Measurements from ENCODE around the gene LBR.

LBR gene

DNA sequence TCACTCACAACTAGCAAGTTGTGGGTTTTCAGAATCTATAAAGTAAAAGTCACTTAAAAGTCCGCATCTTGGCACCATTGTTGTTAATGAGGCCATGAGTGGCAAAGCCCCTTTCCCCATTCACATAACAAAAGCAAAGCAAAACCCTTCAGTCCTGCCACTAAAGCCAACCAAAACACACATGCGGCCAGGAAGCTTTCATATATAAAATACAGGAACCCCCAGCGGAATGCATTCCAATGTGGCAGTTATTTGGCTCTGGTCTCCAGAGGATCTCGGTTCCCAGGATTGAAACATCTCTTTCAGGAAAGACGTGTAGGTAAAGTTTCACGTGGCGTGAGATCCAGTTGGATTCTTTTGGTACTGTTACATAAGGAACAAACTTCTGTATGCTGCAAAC lies 2.5 kb upstream of the LBR start:
- H3F3A ChIP-seq (ENCODE audit: low read depth), result peaks cover 5% of the 10 kb centered on the region; the same call in 1 of the 2 replicates
- H3K4me1 ChIP-seq (ENCODE audit: insufficient read depth, low read length, poor library complexity, severe bottlenecking), result peaks cover 15% of the 10 kb centered on the region
- no peaks in the 10 kb centered on the region for H3K36me3 ChIP-seq (ENCODE audit: insufficient read depth, low read length)
- no peak overlapping the region for H2AFZ ChIP-seq (ENCODE audit: low read length)
- H3K79me2 ChIP-seq (ENCODE audit: insufficient read depth, low read length), result peaks cover 26% of the 10 kb centered on the region
- peaks cover 7% of the 10 kb centered on the region for H3K27me3 ChIP-seq (ENCODE audit: insufficient read depth, low read length, poor library complexity, severe bottlenecking)
- H4K20me1 ChIP-seq (ENCODE audit: insufficient read depth, low read length, poor library complexity, severe bottlenecking), result peaks cover 21% of the 10 kb centered on the region
- H3K9me2 ChIP-seq (replicated peaks; ENCODE audit: low read depth, low read length), result no peaks in the 10 kb centered on the region
- no peak overlapping the region for H3K4me2 ChIP-seq (ENCODE audit: low read depth, low read length, poor library complexity, severe bottlenecking)
- no peak overlapping the region for H3K9ac ChIP-seq (ENCODE audit: low read depth, low read length, poor library complexity, severe bottlenecking)
- no peaks in the 10 kb centered on the region for H3K9me3 ChIP-seq (ENCODE audit: insufficient read depth, low read depth, low read length)
- TF ChIP-seq, protein P1, sequence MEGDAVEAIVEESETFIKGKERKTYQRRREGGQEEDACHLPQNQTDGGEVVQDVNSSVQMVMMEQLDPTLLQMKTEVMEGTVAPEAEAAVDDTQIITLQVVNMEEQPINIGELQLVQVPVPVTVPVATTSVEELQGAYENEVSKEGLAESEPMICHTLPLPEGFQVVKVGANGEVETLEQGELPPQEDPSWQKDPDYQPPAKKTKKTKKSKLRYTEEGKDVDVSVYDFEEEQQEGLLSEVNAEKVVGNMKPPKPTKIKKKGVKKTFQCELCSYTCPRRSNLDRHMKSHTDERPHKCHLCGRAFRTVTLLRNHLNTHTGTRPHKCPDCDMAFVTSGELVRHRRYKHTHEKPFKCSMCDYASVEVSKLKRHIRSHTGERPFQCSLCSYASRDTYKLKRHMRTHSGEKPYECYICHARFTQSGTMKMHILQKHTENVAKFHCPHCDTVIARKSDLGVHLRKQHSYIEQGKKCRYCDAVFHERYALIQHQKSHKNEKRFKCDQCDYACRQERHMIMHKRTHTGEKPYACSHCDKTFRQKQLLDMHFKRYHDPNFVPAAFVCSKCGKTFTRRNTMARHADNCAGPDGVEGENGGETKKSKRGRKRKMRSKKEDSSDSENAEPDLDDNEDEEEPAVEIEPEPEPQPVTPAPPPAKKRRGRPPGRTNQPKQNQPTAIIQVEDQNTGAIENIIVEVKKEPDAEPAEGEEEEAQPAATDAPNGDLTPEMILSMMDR (conservative IDR thresholded peaks at IDR 0.05; ENCODE audit: low read length), result no peak
- TF ChIP-seq EZH2phosphoT487 (IDR thresholded peaks at IDR 0.05; ENCODE audit: borderline replicate concordance), result no peak
- H3K4me3 ChIP-seq (ENCODE audit: low read length, poor library complexity, severe bottlenecking), result no peak overlapping the region

DNA sequence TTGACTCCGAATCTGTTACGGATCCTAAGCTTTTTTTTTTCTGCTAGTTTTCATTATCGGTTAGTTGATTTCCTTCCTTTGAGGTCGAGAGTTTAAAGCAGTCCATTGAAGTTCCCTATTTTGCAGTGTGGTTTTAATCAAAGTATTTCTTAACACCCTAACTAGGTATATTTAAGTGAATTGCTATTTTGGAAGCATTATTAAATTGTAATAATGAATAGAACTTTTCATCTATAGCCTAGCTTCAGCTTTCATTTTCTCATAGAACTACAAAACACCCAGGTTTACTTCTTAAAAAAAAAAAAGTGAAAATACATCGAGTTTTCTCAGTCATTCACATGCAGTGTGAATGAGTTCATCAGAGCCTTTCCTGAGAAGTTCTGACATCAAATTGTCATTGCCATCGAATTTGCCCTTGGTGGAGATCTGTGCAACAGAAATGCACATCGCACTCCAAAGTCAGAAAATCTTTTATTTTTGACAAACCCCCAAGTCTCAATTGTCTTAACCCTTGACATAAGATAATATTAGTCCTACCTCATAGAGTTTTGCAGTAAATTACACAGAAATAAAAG lies 1.1 kb upstream of the LBR start:
- H3K36me3 ChIP-seq (ENCODE audit: insufficient read depth, low read length), result no peaks in the 10 kb centered on the region
- no peaks in the 10 kb centered on the region for H3K9me3 ChIP-seq (ENCODE audit: insufficient read depth, low read depth, low read length)
- H3K79me2 ChIP-seq (ENCODE audit: insufficient read depth, low read length), result peaks cover 39% of the 10 kb centered on the region
- TF ChIP-seq EZH2phosphoT487 (IDR thresholded peaks at IDR 0.05; ENCODE audit: borderline replicate concordance), result no peak
- TF ChIP-seq, protein P1 (conservative IDR thresholded peaks at IDR 0.05; ENCODE audit: low read length), result no peak
- no peaks in the 10 kb centered on the region for H3K9me2 ChIP-seq (replicated peaks; ENCODE audit: low read depth, low read length)
- H3K9ac ChIP-seq (ENCODE audit: low read depth, low read length, poor library complexity, severe bottlenecking), result peak overlapping the region; percentile 86
- peak overlapping the region; percentile 82 for H2AFZ ChIP-seq (ENCODE audit: low read length)
- peak overlapping the region; percentile 72 for H3K4me2 ChIP-seq (ENCODE audit: low read depth, low read length, poor library complexity, severe bottlenecking)
- peaks cover 28% of the 10 kb centered on the region for H3K4me1 ChIP-seq (ENCODE audit: insufficient read depth, low read length, poor library complexity, severe bottlenecking)
- H3K4me3 ChIP-seq (ENCODE audit: low read length, poor library complexity, severe bottlenecking), result peak overlapping the region; percentile 85
- peaks cover 34% of the 10 kb centered on the region for H4K20me1 ChIP-seq (ENCODE audit: insufficient read depth, low read length, poor library complexity, severe bottlenecking)
- peaks cover 7% of the 10 kb centered on the region for H3K27me3 ChIP-seq (ENCODE audit: insufficient read depth, low read length, poor library complexity, severe bottlenecking)
- peaks cover 5% of the 10 kb centered on the region; the same call in 1 of the 2 replicates for H3F3A ChIP-seq (ENCODE audit: low read depth)

DNA sequence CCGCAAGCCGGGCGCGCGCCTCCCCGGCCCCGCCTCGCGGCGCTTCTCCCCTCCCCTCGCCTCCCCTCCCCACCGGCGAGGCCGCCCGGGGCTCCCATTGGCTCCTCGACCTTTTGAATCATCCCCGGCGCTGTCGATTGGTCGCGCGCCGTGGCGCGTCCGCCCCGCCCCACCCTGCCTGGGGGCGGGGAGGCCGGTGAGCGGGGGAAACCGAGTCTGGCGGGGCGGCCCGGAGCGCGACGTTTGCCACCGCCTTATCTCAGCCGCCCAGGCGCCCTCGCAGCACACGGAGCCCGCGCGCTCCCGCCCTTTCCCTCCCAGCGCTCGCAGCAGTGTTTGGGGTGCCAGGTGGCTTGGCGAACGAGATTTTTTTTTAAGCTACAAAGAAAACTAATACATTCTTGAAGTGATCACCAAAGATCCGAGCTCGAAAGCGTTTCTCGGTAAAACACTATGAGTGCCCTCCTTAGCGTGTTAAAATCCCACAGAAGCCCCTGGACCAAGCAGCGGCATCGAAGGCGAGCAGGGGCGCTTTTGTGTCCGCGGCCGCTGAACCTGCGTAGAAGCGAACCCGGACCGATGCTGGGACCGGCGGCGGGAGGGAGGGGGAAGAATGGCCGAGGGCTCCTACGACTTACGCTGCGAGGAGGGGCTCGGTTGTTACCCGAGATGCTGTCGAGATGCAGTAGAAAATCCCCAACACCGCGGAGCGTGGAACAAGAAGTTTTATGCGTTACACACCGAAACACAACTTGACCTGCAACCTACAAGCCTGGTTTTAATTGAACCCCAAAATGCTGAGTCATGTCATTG lies 436 bp upstream of the LBR start:
- H3K4me2 ChIP-seq (ENCODE audit: low read depth, low read length, poor library complexity, severe bottlenecking), result peak overlapping the region; percentile 72
- H3K9me3 ChIP-seq (ENCODE audit: insufficient read depth, low read depth, low read length), result no peaks in the 10 kb centered on the region
- peaks cover 5% of the 10 kb centered on the region; the same call in 1 of the 2 replicates for H3F3A ChIP-seq (ENCODE audit: low read depth)
- H4K20me1 ChIP-seq (ENCODE audit: insufficient read depth, low read length, poor library complexity, severe bottlenecking), result peaks cover 41% of the 10 kb centered on the region
- no peaks in the 10 kb centered on the region for H3K36me3 ChIP-seq (ENCODE audit: insufficient read depth, low read length)
- peak overlapping the region; percentile 85 for H3K4me3 ChIP-seq (ENCODE audit: low read length, poor library complexity, severe bottlenecking)
- TF ChIP-seq EZH2phosphoT487 (IDR thresholded peaks at IDR 0.05; ENCODE audit: borderline replicate concordance), result no peak
- peak overlapping the region; percentile 82 for H2AFZ ChIP-seq (ENCODE audit: low read length)
- H3K27me3 ChIP-seq (ENCODE audit: insufficient read depth, low read length, poor library complexity, severe bottlenecking), result peaks cover 7% of the 10 kb centered on the region
- peak overlapping the region; percentile 86 for H3K9ac ChIP-seq (ENCODE audit: low read depth, low read length, poor library complexity, severe bottlenecking)
- H3K79me2 ChIP-seq (ENCODE audit: insufficient read depth, low read length), result peaks cover 46% of the 10 kb centered on the region
- peaks cover 35% of the 10 kb centered on the region for H3K4me1 ChIP-seq (ENCODE audit: insufficient read depth, low read length, poor library complexity, severe bottlenecking)
- H3K9me2 ChIP-seq (replicated peaks; ENCODE audit: low read depth, low read length), result no peaks in the 10 kb centered on the region
